GM12872 (cell line): ENCODE results near the gene GALNT12.

Experiments used
- TF ChIP-seq, protein P1 (sequence below): IDR thresholded peaks from 3 replicates; pipeline ENCODE4 v1.5.1; 2011; ENCODE audit warnings: low read depth, mild to moderate bottlenecking, low read length, moderate library complexity; ENCODE audit not compliant: insufficient read depth

GALNT12 gene

GRCh38 chr9:98894761-98895160, 87.3 kb downstream of the GALNT12 start:
- TF ChIP-seq, protein P1, sequence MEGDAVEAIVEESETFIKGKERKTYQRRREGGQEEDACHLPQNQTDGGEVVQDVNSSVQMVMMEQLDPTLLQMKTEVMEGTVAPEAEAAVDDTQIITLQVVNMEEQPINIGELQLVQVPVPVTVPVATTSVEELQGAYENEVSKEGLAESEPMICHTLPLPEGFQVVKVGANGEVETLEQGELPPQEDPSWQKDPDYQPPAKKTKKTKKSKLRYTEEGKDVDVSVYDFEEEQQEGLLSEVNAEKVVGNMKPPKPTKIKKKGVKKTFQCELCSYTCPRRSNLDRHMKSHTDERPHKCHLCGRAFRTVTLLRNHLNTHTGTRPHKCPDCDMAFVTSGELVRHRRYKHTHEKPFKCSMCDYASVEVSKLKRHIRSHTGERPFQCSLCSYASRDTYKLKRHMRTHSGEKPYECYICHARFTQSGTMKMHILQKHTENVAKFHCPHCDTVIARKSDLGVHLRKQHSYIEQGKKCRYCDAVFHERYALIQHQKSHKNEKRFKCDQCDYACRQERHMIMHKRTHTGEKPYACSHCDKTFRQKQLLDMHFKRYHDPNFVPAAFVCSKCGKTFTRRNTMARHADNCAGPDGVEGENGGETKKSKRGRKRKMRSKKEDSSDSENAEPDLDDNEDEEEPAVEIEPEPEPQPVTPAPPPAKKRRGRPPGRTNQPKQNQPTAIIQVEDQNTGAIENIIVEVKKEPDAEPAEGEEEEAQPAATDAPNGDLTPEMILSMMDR = no peak

DNA sequence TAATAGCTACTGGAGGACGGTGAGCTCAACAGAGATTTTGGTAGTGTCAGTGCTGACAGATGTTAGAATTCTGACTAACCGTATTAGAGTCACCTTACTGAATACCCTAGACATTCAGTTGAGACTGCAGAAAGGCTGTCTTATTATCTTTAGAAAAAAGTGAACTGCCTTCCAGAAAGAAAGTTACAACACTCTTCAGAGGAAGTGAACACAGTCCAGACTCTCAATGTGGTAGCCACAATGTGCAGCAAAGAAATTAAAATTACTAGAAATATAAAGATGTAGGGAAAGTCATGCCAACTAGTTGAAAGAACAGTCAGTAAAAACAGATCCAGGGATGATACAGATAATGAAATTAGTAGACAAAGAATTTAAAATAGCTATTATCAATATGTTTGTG, 89.2 kb downstream of the GALNT12 start:
- TF ChIP-seq, protein P1 = no peak

DNA sequence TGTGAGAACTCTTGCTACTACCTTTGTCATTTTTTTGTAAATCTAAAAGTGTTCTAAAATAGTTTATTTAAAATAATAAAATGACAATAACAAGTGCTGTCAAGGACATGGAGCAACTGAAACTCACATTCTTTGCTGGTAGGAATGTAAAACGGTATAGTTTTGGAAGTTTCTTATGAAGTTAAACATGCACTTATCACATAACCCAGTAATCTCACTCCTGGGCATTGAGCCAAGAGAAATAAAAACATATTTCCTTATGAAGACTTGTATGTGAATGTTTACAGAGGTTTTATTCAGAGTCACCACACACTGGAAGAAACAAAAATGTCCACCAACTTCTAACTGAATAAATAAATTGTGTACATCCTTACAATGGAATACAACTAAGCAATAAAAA, 90.3 kb downstream of the GALNT12 start:
- TF ChIP-seq, protein P1 = no peak

DNA sequence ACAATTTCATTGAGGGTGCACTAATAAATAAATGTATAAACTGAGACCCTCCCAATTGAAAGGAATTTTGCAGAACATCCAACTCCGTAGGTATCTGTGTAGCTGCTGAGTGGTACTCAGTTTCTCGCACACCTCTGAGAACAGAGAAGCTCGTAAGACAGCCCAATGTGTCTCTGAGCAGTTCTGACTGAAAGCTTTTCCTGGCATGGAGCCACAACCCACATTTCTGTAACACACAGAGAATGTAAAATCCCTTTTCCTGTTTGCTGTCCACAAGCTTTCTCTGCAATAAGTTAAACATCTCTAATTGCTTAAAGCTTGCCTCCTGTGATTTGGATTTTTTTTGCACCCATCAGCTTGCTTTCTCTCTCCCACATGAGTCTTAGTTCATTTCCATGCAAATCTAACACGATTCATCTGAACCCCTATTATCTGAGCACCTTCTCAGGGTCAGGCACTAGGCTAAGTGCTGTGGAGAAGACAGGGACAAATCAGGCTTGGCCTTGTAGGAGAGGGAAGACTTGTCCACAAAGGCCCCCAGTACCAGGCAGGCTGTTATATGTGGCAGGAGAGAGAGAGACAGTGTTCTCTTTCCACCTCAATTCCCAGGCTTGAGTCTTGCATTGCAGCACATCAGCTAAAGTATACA, 92.1 kb downstream of the GALNT12 start:
- TF ChIP-seq, protein P1 = no peak
